Stimulated activated CD4-positive, alpha-beta T cell treated with anti-CD3 and anti-CD28 coated beads, TNF-alpha, amount 100 ng/mL, for 4 hours (primary cell): Measurements from ENCODE around the gene XPO5.
A peak's percentile ranks its signal among the peaks of the same experiment; 100 is the strongest.
"Not testable (repeated sequence)": the region's sequence is repeated elsewhere in the genome, so short reads cannot be mapped to it uniquely, and the experiment has no call there.

ENCODE experiments used
- DNase-seq, 3 experiments: peaks; one replicate each; pipeline ENCODE4 v3.0.0-alpha.2; 2020; ENCODE audit warnings: low read depth in 3 of 3

The XPO5 gene

DNA sequence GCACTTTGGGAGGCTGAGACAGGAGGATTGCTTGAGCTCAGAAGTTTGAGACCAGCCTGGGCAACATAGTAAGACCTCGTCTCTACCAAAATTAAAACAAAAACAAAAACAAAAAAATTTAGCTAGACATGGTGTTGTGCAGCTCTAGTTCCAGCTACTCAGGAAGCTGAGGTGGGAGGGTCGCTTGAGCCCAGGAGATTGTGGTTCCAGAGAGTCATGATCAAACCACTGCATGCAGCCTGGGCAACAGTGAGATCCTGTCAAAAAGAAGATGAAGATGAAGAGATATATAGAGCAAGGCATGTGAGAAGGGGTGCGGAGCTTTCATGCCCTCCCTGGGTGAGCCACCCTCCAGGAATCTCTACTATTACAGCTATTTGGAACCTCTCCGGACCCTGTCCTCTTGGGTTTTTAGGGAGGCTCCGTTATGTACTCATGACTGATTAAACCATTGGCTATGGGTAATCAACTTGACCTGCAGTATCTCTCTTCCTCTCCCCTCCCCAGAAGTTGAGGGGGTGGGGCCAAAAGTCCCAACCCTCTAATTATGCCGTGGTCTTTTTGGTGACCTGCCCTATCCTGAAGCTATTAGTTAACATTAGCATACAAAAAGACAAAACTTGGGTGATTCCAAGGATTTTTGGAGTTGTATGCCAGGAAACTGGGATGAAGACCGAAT is 9.2 kb upstream of the XPO5 start:
- DNase-seq: no peak

- DNase-seq: no peak
Measured at GRCh38 chr6:43582911-43583310, 7.1 kb upstream of the XPO5 start.

GRCh38 chr6:43579171-43579570 is 3.3 kb upstream of the XPO5 start:
- no peak for DNase-seq

GRCh38 chr6:43578748-43579147 is 2.9 kb upstream of the XPO5 start:
- no peak for DNase-seq

GRCh38 chr6:43575105-43575771 is 600 bp downstream of the XPO5 start:
- DNase-seq: peak in 1 of 3 experiments; percentile 3

GRCh38 chr6:43572015-43572414 is 3.8 kb downstream of the XPO5 start:
- DNase-seq: no peak

- DNase-seq: no peak
Measured at GRCh38 chr6:43570876-43571441, 4.9 kb downstream of the XPO5 start.

GRCh38 chr6:43559328-43559727 is 16.5 kb downstream of the XPO5 start:
- DNase-seq: no peak

DNA sequence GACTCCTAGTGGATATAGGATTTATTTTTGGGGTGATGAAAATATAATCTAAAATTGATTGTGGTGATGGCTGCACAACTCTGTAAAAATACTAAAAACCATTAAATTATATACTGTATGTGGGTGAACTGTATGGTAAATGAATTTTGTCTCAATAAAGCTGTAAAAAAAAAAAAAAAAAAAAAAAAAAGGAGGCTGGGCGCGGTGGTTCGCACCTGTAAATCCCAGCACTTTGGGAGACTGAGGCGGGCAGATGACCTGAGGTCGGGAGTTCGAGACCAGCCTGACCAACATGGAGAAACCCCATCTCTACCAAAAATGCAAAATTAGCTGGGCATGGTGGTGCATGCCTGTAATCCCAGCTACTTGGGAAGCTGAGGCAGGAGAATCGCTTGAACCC is 18.2 kb downstream of the XPO5 start:
- DNase-seq: not testable (repeated sequence)

- DNase-seq: no peak
Measured at GRCh38 chr6:43547222-43547621, 28.6 kb downstream of the XPO5 start.

- DNase-seq: no peak
Measured at GRCh38 chr6:43544461-43544860, 31.4 kb downstream of the XPO5 start.

DNA sequence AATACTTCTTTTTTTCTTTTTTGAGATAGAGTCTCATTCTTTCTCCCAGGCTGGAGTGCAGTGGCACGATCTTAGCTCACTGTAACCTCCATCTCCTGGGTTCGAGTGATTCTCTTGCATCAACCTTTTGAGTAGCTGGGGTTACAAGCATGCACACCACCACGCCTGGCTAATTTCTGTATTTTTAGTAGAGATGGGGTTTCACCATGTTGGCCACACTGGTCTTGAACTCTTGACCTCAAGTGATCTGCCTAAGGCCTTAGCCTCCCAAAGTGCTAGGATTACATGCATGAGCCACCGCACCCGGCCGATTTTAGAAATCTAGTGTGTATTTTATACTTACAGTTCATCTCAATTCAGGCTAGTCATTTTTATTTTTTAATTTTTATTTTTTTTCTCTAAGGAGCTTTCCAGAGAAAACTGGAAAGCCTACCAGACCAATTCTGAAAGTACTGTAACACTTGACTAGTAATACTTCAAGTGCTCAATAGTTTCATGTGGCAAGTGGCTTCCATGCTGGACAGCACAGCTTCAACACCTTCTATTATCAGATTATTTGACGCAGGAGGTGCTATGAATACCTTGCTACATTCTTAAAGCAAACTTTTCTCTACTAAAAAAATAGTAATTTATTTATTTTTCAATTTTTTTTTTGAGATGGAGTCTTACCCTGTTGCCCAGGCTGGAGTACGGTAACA is 33.9 kb downstream of the XPO5 start:
- DNase-seq: no peak

DNA sequence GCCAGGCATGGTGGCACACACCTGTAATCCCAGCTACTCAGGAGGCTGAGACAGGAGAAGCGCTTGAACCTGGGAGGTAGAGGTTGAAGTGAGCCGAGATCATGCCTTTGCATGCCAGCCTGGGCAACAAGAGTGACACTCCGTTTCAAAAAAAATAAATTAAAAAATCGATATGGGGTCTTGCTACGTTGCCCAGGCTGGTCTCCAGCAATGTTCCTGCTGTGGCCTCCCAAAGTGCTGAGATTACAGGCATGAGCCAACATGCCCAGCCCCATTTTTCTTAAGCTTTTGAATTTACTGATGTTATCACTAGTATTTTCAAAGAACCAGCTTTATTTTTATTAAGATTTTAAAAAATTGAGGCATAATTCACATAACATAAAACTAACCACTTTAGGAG is 35.3 kb downstream of the XPO5 start:
- no peak for DNase-seq

DNA sequence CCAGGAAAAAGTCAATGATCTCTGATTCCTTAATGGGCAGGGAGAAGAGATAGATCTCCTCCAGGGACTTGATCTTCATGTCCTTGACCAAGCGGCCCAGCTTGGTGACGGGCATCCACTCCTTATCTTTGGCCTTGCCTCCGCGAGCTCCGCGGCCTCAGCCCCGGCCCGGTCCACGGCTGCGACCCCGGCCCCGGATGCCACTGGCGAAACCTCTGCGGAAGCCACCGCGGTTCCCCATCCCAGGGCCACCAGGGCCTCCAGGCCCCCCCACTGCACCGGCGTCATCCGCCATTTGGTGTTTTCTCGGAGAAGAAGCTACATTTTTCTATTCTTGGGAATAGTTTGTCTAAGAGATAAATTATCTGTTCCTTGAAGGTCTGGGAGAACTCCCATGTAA is 36.4 kb downstream of the XPO5 start:
- DNase-seq: not testable (repeated sequence)

DNA sequence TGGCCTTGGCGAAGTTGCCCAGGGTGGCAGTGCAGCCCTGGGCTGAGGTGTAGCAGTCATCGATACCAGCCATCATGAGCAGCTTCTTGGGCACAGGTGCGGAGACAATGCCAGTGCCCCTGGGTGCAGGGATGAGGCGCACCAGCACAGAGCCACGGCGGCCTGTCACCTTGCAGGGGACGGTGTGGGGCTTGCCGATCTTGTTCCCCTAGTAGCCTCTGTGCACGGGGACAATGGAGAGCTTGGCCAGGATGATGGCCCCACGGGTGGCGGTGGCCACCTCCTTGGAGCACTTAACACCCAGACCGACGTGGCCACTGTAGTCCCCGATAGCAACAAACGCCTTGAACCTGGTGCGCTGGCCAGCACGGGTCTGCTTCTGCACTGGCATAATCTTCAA is 36.9 kb downstream of the XPO5 start:
- DNase-seq: not testable (repeated sequence)

DNA sequence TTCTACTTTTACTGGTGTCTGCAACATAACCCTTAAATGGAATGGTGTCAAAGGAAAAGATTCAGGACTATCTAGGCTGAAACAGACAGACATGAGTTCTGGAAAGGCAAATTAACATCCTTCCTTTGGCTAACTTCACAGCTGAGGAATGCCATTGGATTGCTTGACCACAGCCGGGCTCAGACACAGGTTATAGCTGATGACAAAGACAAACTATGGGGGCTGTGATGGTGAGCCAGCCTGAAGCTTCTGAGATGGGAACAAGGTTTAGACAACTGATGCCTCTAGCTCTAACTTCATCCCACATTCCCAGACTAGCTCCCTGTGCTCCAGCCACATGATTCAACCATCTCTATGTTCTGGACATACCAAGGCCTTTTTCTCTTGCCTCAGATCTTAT is 43.6 kb downstream of the XPO5 start:
- no peak for DNase-seq

- no peak for DNase-seq
Measured at GRCh38 chr6:43524483-43524961, 51.3 kb downstream of the XPO5 start.

DNA sequence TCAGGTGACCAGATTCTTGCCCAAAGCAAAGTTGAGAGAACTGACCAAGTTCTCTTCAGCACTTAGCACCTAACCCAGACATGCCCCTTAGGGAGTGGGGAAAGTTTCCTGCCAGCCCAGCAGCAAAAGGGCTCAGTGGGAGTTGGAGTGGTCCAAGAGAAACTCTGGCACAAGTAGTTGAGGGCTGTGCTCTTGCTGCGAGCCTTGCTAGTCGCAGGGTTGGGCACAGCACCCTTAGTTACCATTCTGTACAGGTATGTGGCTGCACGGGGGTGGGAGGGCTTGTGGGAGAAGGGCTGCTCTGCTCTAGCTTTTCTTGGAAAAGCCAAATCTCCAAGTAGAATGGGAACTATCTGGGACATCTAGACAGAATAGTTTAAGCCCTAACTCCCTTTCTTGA is 52.6 kb downstream of the XPO5 start:
- no peak for DNase-seq

- no peak for DNase-seq
Measured at GRCh38 chr6:43522547-43523261, 53.1 kb downstream of the XPO5 start.

- DNase-seq: no peak
Measured at GRCh38 chr6:43521836-43522235, 54.0 kb downstream of the XPO5 start.

DNA sequence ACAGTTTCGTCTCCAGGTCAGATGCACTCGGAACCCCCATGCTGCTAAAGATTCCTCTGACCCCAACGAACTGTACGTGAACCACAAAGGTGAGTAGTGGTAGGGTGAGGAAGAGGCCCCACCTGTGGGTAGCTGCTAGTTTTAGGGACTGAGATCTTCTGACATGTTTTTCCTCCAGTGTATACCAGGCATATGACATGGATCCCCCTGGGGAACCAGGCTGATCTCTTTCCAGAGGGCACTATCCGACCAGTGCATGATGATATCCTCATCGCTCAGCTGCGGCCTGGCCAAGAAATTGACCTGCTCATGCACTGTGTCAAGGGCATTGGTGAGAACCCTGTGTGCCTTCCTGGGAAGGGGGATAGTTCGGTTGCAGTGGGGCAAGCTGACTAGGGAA is 55.7 kb downstream of the XPO5 start:
- no peak for DNase-seq
